Thyroid gland (tissue), 4 donors: ENCODE measurements around the gene CCNT2.

Source experiments
- POLR2A ChIP-seq, 2 donors: fragments of 450-650 bp; IDR thresholded peaks; one replicate each; pipeline ENCODE4 v1.6.1; 2017; ENCODE audit warnings: antibody characterized with exemption in 2 of 2, mild to moderate bottlenecking in 2 of 2, moderate library complexity in 1 of 2
- TF ChIP-seq, protein P1 (sequence below), 6 experiments: fragments of 200-600 bp in 3 of 6; fragments of 450-650 bp in 3 of 6; sonication (generic) in 3 of 6; IDR thresholded peaks; one replicate each; pipeline ENCODE4 v1.5.1; 2016 to 2019; ENCODE audit warnings: antibody characterized with exemption in 6 of 6, mild to moderate bottlenecking in 2 of 6, inconsistent platforms in 1 of 6, moderate library complexity in 1 of 6

DNA sequence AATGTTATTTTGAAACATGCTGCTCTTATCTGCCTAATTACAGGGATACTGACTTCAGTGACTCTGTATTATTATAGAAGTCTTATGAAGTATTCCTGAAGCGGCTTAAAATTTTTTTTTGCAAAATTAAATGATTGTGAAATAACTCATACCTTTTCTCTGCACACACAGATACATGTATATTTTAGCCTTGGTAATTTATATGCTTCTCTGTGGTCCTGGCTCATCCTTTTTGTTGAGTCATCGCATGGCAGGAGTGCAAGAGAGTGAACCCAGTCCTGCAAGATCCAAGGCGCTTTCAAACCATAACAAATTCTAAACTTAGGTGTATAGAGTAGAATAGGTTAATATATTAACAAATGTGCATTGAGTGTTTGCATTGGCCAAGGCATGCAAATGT is 8.6 kb downstream of the CCNT2 start:
- TF ChIP-seq, protein P1, sequence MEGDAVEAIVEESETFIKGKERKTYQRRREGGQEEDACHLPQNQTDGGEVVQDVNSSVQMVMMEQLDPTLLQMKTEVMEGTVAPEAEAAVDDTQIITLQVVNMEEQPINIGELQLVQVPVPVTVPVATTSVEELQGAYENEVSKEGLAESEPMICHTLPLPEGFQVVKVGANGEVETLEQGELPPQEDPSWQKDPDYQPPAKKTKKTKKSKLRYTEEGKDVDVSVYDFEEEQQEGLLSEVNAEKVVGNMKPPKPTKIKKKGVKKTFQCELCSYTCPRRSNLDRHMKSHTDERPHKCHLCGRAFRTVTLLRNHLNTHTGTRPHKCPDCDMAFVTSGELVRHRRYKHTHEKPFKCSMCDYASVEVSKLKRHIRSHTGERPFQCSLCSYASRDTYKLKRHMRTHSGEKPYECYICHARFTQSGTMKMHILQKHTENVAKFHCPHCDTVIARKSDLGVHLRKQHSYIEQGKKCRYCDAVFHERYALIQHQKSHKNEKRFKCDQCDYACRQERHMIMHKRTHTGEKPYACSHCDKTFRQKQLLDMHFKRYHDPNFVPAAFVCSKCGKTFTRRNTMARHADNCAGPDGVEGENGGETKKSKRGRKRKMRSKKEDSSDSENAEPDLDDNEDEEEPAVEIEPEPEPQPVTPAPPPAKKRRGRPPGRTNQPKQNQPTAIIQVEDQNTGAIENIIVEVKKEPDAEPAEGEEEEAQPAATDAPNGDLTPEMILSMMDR (IDR thresholded peaks at IDR 0.05) = no peak
- no peak for TF ChIP-seq POLR2A (IDR thresholded peaks at IDR 0.05)
